ENCODE results near the gene STEAP3.

STEAP3 gene

DNA sequence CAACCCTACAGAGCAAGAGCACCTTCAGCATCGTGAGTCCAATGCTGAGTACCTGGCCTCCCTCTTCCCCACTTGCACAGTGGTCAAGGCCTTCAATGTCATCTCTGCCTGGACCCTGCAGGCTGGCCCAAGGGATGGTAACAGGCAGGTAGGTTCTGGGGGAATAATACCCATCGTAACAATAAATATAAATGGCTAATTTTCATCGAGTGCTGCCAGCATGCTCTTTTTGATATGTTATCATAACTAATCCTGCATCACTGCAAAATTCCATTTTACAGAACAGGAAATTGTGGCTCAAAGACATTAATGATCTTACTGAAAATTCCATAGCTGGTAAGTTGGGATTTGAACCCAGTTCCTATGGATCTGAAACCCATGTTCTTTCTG, 22.2 kb downstream of the STEAP3 start:
- Histone ChIP-seq H3K27me3 (replicated peaks; ENCODE audit: insufficient read depth, low read length) (no peaks in the 10 kb centered on the region), H2AFZ (ENCODE audit: low read length) (no peak overlapping the region), H3K4me3 (ENCODE audit: low read length) (no peak overlapping the region), H3K4me2 (ENCODE audit: low read depth, low read length) (no peak overlapping the region), H3F3A (ENCODE audit: insufficient read depth, low read length) (no peaks in the 10 kb centered on the region), H3K9me3 (replicated peaks; ENCODE audit: insufficient read depth, low read length) (no peaks in the 10 kb centered on the region), H3K9ac (ENCODE audit: low read length) (no peak overlapping the region), H3K79me2 (ENCODE audit: low read length) (no peaks in the 10 kb centered on the region), H3K9me2 (replicated peaks; ENCODE audit: insufficient read depth, low read length) (no peaks in the 10 kb centered on the region), H4K20me1 (ENCODE audit: insufficient read depth, low read length) (no peaks in the 10 kb centered on the region), H3K36me3 (replicated peaks; ENCODE audit: insufficient read depth, low read length) (no peaks in the 10 kb centered on the region), H3K4me1 (ENCODE audit: low read length) (no peaks in the 10 kb centered on the region), H3K27ac (ENCODE audit: low read length) (no peak overlapping the region)
- DNase-seq, result no peak
- no peak for TF ChIP-seq EZH2 (optimal IDR thresholded peaks at IDR 0.05; ENCODE audit: low read depth, low read length)
- TF ChIP-seq, protein P1, sequence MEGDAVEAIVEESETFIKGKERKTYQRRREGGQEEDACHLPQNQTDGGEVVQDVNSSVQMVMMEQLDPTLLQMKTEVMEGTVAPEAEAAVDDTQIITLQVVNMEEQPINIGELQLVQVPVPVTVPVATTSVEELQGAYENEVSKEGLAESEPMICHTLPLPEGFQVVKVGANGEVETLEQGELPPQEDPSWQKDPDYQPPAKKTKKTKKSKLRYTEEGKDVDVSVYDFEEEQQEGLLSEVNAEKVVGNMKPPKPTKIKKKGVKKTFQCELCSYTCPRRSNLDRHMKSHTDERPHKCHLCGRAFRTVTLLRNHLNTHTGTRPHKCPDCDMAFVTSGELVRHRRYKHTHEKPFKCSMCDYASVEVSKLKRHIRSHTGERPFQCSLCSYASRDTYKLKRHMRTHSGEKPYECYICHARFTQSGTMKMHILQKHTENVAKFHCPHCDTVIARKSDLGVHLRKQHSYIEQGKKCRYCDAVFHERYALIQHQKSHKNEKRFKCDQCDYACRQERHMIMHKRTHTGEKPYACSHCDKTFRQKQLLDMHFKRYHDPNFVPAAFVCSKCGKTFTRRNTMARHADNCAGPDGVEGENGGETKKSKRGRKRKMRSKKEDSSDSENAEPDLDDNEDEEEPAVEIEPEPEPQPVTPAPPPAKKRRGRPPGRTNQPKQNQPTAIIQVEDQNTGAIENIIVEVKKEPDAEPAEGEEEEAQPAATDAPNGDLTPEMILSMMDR (IDR thresholded peaks at IDR 0.05; ENCODE audit: low read length), result no peak
- TF ChIP-seq EZH2phosphoT487 (IDR thresholded peaks at IDR 0.05; ENCODE audit: low read length), result no peak

DNA sequence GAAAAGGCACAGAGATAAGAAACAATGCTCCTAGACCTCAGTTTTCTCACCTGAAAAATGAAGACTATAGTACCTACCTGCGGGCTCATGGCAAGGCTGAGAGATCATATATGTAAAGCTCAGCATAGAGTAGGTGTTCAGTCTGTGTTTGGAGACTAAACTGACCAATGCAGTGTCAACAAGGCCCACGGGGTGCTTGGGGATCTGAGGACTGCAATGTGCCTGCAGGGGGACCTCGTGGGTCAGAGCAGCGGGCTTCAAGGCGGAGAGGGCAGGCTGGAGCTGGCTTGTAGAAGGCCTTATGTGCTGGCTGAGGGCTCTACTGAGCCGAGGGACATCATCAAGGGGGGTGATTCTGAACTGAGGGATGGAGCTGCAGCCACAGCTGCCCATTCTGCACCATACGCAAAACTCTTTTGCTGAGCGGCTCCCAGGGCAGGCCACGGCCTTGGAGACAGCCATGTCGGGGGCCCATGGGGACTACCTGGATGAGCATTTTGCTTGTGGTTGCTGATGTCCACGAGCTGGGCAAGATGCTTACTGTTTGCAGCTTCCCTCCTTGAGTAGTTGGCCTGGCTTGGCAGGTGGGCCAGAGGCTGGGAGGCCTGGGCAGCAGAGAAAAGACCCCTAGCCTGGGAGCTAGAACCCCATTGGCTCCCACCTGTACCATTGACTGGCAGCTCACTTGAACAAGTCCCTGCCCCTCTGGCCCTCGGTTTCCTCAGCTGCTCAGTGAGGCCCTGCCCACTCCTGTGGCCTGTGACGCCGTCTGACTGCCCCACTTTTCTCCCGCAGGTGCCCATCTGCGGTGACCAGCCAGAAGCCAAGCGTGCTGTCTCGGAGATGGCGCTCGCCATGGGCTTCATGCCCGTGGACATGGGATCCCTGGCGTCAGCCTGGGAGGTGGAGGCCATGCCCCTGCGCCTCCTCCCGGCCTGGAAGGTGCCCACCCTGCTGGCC, 23.5 kb downstream of the STEAP3 start:
- H3K4me1 ChIP-seq (ENCODE audit: low read length), result no peaks in the 10 kb centered on the region
- H3K27ac ChIP-seq (ENCODE audit: low read length), result no peak overlapping the region
- H3K9me2 ChIP-seq (replicated peaks; ENCODE audit: insufficient read depth, low read length), result no peaks in the 10 kb centered on the region
- H2AFZ ChIP-seq (ENCODE audit: low read length), result no peak overlapping the region
- H3K79me2 ChIP-seq (ENCODE audit: low read length), result no peaks in the 10 kb centered on the region
- H4K20me1 ChIP-seq (ENCODE audit: insufficient read depth, low read length), result no peaks in the 10 kb centered on the region
- no peaks in the 10 kb centered on the region for H3K27me3 ChIP-seq (replicated peaks; ENCODE audit: insufficient read depth, low read length)
- no peaks in the 10 kb centered on the region for H3K9me3 ChIP-seq (replicated peaks; ENCODE audit: insufficient read depth, low read length)
- no peak for TF ChIP-seq EZH2phosphoT487 (IDR thresholded peaks at IDR 0.05; ENCODE audit: low read length)
- TF ChIP-seq, protein P1 (IDR thresholded peaks at IDR 0.05; ENCODE audit: low read length), result no peak
- no peak for TF ChIP-seq EZH2 (optimal IDR thresholded peaks at IDR 0.05; ENCODE audit: low read depth, low read length)
- no peak overlapping the region for H3K4me2 ChIP-seq (ENCODE audit: low read depth, low read length)
- no peak overlapping the region for H3K9ac ChIP-seq (ENCODE audit: low read length)
- H3K36me3 ChIP-seq (replicated peaks; ENCODE audit: insufficient read depth, low read length), result no peaks in the 10 kb centered on the region
- H3F3A ChIP-seq (ENCODE audit: insufficient read depth, low read length), result no peaks in the 10 kb centered on the region
- DNase-seq, result no peak
- no peak overlapping the region for H3K4me3 ChIP-seq (ENCODE audit: low read length)

DNA sequence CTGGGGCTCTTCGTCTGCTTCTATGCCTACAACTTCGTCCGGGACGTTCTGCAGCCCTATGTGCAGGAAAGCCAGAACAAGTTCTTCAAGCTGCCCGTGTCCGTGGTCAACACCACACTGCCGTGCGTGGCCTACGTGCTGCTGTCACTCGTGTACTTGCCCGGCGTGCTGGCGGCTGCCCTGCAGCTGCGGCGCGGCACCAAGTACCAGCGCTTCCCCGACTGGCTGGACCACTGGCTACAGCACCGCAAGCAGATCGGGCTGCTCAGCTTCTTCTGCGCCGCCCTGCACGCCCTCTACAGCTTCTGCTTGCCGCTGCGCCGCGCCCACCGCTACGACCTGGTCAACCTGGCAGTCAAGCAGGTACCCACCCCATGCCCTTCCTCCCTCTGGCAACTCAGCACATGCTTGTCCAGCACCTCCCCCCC, 24.2 kb downstream of the STEAP3 start:
- Histone ChIP-seq H3F3A (ENCODE audit: insufficient read depth, low read length) (no peaks in the 10 kb centered on the region), H3K4me2 (ENCODE audit: low read depth, low read length) (no peak overlapping the region), H3K9me3 (replicated peaks; ENCODE audit: insufficient read depth, low read length) (no peaks in the 10 kb centered on the region), H3K27ac (ENCODE audit: low read length) (no peak overlapping the region), H3K27me3 (replicated peaks; ENCODE audit: insufficient read depth, low read length) (no peaks in the 10 kb centered on the region), H2AFZ (ENCODE audit: low read length) (no peak overlapping the region), H4K20me1 (ENCODE audit: insufficient read depth, low read length) (no peaks in the 10 kb centered on the region), H3K4me1 (ENCODE audit: low read length) (no peaks in the 10 kb centered on the region), H3K9ac (ENCODE audit: low read length) (no peak overlapping the region), H3K79me2 (ENCODE audit: low read length) (no peaks in the 10 kb centered on the region), H3K36me3 (replicated peaks; ENCODE audit: insufficient read depth, low read length) (no peaks in the 10 kb centered on the region), H3K4me3 (ENCODE audit: low read length) (no peak overlapping the region), H3K9me2 (replicated peaks; ENCODE audit: insufficient read depth, low read length) (no peaks in the 10 kb centered on the region)
- TF ChIP-seq EZH2phosphoT487 (IDR thresholded peaks at IDR 0.05; ENCODE audit: low read length) (no peak), EZH2 (optimal IDR thresholded peaks at IDR 0.05; ENCODE audit: low read depth, low read length) (no peak)
- no peak for DNase-seq

DNA sequence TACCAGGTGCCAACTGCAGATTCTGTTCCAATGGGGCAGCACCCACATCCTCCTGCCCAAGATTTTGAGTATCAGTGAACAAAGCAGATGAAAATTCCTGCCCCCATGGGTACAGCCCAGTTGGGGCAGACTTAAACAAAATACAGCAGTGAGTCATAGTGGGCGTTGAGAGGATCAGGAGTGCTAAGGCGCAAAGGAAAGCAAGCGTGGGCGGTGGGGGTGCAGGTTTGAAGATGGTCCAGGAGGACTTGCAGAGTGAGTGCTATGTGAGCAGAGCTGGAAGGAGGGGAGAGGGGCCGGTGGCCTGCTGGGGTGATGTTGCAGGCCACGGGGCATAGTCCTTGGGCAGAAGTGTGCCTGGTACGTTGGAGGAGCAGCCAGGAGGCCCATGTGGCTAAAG, 24.7 kb downstream of the STEAP3 start:
- H3K4me2 ChIP-seq (ENCODE audit: low read depth, low read length), result no peak overlapping the region
- no peaks in the 10 kb centered on the region for H4K20me1 ChIP-seq (ENCODE audit: insufficient read depth, low read length)
- no peaks in the 10 kb centered on the region for H3K9me3 ChIP-seq (replicated peaks; ENCODE audit: insufficient read depth, low read length)
- no peak overlapping the region for H3K27ac ChIP-seq (ENCODE audit: low read length)
- H3K27me3 ChIP-seq (replicated peaks; ENCODE audit: insufficient read depth, low read length), result no peaks in the 10 kb centered on the region
- DNase-seq, result no peak
- H3K4me3 ChIP-seq (ENCODE audit: low read length), result no peak overlapping the region
- H2AFZ ChIP-seq (ENCODE audit: low read length), result no peak overlapping the region
- H3K9ac ChIP-seq (ENCODE audit: low read length), result no peak overlapping the region
- H3K79me2 ChIP-seq (ENCODE audit: low read length), result no peaks in the 10 kb centered on the region
- H3K4me1 ChIP-seq (ENCODE audit: low read length), result no peaks in the 10 kb centered on the region
- no peaks in the 10 kb centered on the region for H3F3A ChIP-seq (ENCODE audit: insufficient read depth, low read length)
- no peaks in the 10 kb centered on the region for H3K9me2 ChIP-seq (replicated peaks; ENCODE audit: insufficient read depth, low read length)
- TF ChIP-seq EZH2phosphoT487 (IDR thresholded peaks at IDR 0.05; ENCODE audit: low read length) (no peak), EZH2 (optimal IDR thresholded peaks at IDR 0.05; ENCODE audit: low read depth, low read length) (no peak)
- TF ChIP-seq, protein P1 (IDR thresholded peaks at IDR 0.05; ENCODE audit: low read length), result no peak
- H3K36me3 ChIP-seq (replicated peaks; ENCODE audit: insufficient read depth, low read length), result no peaks in the 10 kb centered on the region
